GM12865 (cell line): ENCODE measurements around the gene CHN1.

Experiments used
- DNase-seq: peaks from one replicate; pipeline ENCODE4 v3.0.0; 2010; ENCODE audit warnings: low read depth
- H3K4me3 ChIP-seq: 2 replicates; pipeline ENCODE4 v1.5.1; 2011; ENCODE audit warnings: mild to moderate bottlenecking, low read depth, low read length, control low read depth
- TF ChIP-seq, protein P1 (sequence below): IDR thresholded peaks from 2 replicates; pipeline ENCODE4 v1.5.1; 2011; ENCODE audit warnings: low read length, control low read depth, low read depth, inconsistent platforms; ENCODE audit not compliant: insufficient read depth; ENCODE audit errors: missing control alignments

The CHN1 gene

DNA sequence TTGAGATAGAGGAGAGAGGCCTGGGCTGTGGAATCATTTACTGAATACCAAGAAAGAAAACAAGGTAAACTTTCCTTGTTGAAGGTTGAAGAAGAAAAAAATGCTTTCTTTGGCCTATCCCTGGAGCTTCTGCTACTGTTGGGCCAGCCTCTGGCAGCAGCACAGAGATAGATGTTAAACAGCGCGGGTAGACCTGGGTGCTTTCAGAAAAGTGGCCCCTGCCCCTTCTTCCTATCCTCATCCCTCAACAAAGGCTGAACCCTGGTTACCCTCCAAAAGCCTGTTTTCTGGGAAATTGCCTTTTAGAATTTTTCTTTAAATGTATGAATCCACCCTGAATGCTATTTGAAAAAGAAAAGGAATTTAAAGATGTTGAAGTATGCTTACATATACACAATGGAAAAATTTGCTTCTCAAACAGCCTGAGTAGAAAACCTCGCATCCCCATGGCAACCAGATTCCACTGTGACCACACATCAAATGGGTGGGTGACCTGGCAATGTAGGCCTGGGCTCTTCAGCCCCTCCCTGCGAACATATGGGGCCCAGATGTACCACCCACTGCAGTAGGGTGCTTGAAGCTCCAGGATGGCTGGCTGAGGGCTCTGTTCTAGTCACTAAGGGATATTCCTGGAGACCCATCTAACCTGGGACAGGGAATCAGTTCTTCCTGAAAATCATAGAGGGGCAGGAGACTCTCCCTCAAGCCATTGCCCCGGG lies 217.5 kb downstream of the CHN1 start:
- no peak for DNase-seq
- TF ChIP-seq, protein P1, sequence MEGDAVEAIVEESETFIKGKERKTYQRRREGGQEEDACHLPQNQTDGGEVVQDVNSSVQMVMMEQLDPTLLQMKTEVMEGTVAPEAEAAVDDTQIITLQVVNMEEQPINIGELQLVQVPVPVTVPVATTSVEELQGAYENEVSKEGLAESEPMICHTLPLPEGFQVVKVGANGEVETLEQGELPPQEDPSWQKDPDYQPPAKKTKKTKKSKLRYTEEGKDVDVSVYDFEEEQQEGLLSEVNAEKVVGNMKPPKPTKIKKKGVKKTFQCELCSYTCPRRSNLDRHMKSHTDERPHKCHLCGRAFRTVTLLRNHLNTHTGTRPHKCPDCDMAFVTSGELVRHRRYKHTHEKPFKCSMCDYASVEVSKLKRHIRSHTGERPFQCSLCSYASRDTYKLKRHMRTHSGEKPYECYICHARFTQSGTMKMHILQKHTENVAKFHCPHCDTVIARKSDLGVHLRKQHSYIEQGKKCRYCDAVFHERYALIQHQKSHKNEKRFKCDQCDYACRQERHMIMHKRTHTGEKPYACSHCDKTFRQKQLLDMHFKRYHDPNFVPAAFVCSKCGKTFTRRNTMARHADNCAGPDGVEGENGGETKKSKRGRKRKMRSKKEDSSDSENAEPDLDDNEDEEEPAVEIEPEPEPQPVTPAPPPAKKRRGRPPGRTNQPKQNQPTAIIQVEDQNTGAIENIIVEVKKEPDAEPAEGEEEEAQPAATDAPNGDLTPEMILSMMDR = no peak
- no peak overlapping the region for H3K4me3 ChIP-seq

DNA sequence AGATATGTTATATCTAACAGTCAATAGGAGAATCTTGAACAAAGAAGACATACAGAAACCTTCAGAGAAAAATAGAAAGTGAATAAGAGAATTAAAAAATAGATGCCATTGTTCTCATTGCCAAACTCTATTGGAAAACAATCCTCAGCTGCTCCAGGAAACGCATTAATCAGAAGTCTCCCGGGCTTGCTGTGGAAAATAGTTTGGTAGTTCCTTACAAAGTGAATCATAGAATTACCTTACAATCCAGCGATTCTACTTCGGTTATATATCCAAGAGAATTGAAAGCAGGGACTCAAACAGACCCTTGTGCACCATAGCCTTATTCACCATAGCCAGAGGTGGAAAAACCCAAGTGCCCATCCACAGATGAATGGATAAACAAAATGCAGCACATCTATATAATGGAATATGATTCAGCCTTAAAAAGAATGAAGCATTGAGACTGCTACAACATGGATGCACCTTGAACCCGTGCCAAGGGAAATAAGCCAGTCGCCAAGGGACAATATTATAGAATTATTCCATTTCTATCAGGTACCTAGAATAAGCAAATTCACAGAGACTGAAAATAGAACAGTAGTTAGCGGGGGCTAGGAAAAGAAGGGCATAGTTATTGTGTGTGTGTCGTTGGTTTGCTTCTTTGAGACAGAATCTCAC lies 219.0 kb downstream of the CHN1 start:
- TF ChIP-seq, protein P1 = no peak
- DNase-seq = no peak
- H3K4me3 ChIP-seq = no peak overlapping the region

DNA sequence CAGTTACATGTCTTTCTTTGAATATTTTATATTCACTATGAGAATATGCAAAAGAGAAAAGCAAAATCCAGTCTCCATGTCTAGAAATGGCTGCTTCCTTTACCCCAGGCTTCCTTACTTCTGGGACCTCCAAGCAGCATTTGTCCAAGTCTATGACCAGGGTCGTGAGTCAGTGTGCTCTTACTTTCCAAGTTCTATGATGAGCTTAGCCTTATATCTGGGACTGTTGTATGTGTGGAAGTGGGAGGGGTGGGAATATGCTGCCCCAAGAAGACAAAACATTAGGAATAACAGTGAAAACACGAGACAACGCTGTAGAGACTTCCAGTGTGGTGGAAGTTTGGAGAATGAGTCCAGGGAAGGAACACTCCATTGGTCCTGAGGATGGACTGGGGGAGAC lies 219.7 kb downstream of the CHN1 start:
- TF ChIP-seq, protein P1 = no peak
- H3K4me3 ChIP-seq = no peak overlapping the region
- DNase-seq = no peak

DNA sequence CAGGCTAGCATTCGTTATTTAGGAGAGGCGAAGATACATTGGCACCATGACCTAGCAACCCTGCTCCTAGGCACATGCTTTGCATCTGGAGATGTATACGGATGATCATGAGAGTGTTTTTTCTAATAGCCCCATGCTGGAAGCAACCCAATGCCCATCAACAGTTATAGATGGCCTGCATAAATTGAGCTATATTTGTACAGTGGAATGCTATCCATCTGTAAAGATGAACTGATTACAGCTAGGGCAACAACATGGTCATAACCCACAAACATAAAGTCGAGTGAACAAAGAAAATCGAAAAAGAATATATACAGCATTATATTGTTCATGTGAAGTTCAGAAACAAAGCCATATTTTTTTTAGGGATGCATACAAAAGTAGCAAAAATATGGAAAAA lies 220.3 kb downstream of the CHN1 start:
- TF ChIP-seq, protein P1 = no peak
- H3K4me3 ChIP-seq = no peak overlapping the region
- DNase-seq = no peak

DNA sequence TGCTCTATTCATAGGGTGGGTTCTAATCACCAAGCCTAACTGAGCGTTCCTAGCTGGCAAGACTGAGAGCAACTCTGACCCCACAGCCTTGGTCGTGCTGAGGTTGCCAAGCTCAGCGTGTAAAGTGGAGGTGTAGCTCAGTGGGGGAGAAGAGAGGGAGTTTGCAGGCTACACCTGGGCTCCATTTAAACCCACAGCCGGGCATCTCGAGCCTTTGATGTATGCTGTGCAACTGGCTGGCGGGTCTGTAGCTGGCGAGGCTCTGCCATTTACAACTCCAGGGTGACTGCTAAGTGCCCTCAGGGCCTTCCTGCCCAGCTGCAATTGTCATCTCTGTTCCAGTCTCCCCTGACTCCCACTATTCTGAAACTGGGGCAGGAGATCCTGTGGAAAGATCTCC lies 220.9 kb downstream of the CHN1 start:
- H3K4me3 ChIP-seq = no peak overlapping the region
- DNase-seq = no peak
- TF ChIP-seq, protein P1 = no peak

DNA sequence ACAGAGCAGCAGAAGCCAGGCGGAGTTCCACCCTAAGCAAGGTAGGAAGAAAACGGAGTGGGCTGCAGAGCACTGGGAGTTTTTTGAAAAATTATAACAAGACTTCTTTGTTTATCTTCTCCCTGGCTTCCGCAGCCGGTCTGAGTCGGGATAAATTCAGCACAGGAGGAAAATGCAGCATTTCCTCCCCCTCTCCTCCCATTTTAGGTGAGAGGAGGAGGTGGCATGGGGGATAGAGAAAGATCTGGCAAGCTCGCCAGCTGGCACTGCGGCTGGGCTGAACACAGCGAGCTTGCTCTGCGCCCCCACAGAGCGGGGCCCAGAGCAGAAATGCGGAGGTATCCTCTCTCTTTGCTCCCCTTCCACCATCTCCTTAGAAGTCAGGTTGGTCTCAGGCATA lies 223.2 kb downstream of the CHN1 start:
- no peak overlapping the region for H3K4me3 ChIP-seq
- TF ChIP-seq, protein P1 = no peak
- DNase-seq = no peak

DNA sequence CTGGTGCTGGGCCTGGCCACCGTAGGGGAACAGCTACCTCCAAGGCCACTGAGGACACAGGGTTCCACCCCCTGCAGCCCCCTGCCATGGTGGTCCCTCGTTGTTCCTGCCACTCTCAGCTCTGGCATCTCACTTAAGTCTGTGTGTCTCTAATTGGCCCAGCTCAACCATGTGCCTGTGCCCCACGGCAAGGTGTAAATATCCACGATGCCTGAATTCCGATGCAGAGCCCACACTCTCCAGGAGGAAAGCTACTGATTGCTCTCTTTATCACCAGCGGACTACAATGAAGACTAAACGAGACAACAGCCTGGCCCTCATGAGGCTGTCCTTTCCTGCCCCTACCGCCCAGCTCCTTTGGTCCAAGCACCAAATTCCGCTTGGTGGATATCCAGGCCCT lies 223.9 kb downstream of the CHN1 start:
- TF ChIP-seq, protein P1 = no peak
- no peak overlapping the region for H3K4me3 ChIP-seq
- DNase-seq = no peak
